WTC11 (cell line): Measurements from ENCODE around the gene ZCCHC7. TPM values are rescaled to one million over a fixed set of nuclear protein-coding genes. Genes with fewer than 3 reads are reported as not detected.
"Not testable (repeated sequence)": the region's sequence is repeated elsewhere in the genome, so short reads cannot be mapped to it uniquely, and the experiment has no call there.

Experiments used
- ATAC-seq: fragments of 200-7000 bp; cut with Tn5 transposase; 2 replicates; pipeline ENCODE4 v1.10.0; 2021; ENCODE audit warnings: mild to moderate bottlenecking, moderate library complexity
- CTCF ChIA-PET: fragments of 300-600 bp; sonication (Branson Sonifier 250); formaldehyde crosslinking; loops from one replicate; lab custom pipeline; 2021; ENCODE audit warnings: antibody characterized with exemption; lab: Charles Lee
- POLR2A ChIA-PET: fragments of 350-600 bp; sonication (Branson Sonifier 250); formaldehyde crosslinking; loops from one replicate; lab custom pipeline; 2021; ENCODE audit warnings: antibody characterized with exemption; lab: Charles Lee
- DNase-seq: peaks from one replicate; pipeline ENCODE4 v3.0.0; 2021; ENCODE audit warnings: low spot score
- H3K27ac Mint-ChIP-seq: 2 replicates; pipeline ENCODE4 v1.8.0; 2021; ENCODE audit warnings: mixed read lengths
- H3K27me3 Mint-ChIP-seq: 2 replicates; pipeline ENCODE4 v1.8.0; 2021; ENCODE audit warnings: low read depth, mild to moderate bottlenecking, moderate library complexity, mixed read lengths
- H3K36me3 Mint-ChIP-seq: 2 replicates; pipeline ENCODE4 v1.8.0; 2021; ENCODE audit warnings: mixed read lengths
- H3K4me1 Mint-ChIP-seq: 2 replicates; pipeline ENCODE4 v1.8.0; 2022; ENCODE audit warnings: mixed read lengths
- H3K4me3 Mint-ChIP-seq: 2 replicates; pipeline ENCODE4 v1.8.0; 2021; ENCODE audit warnings: mild to moderate bottlenecking, moderate library complexity, mixed read lengths
- H3K9me3 Mint-ChIP-seq: 2 replicates; pipeline ENCODE4 v1.8.0; 2021; ENCODE audit warnings: mixed read lengths
- AR ChIP-seq: fragments of 250-450 bp; sonication (Bioruptor Pico); IDR thresholded peaks from 2 replicates; pipeline ENCODE4 v1.9.0; 2021; ENCODE audit warnings: mild to moderate bottlenecking
- CBFB ChIP-seq: sonication (generic); formaldehyde crosslinking; IDR thresholded peaks from 2 replicates; pipeline ENCODE4 v1.8.1; 2022; ENCODE audit warnings: mild to moderate bottlenecking, low read depth, missing genetic modification reagents
- CDX4 ChIP-seq: fragments of 250-450 bp; sonication (Bioruptor Pico); IDR thresholded peaks from 2 replicates; pipeline ENCODE4 v1.9.0; 2021; ENCODE audit warnings: moderate library complexity, mild to moderate bottlenecking, inconsistent platforms, borderline replicate concordance
- CREM ChIP-seq: sonication (generic); formaldehyde crosslinking; IDR thresholded peaks from 2 replicates; pipeline ENCODE4 v1.8.1; 2022; ENCODE audit warnings: mild to moderate bottlenecking, missing genetic modification reagents, moderate library complexity
- ESRRA ChIP-seq: sonication (generic); formaldehyde crosslinking; IDR thresholded peaks from 2 replicates; pipeline ENCODE4 v1.8.1; 2022; ENCODE audit warnings: mild to moderate bottlenecking, missing genetic modification reagents, borderline replicate concordance
- ETV6 ChIP-seq: sonication (generic); formaldehyde crosslinking; IDR thresholded peaks from 2 replicates; pipeline ENCODE4 v1.8.1; 2022; ENCODE audit warnings: mild to moderate bottlenecking, missing genetic modification reagents
- FOXP1 ChIP-seq: sonication (generic); formaldehyde crosslinking; IDR thresholded peaks from 2 replicates; pipeline ENCODE4 v1.8.0; 2022; ENCODE audit warnings: missing genetic modification reagents, mild to moderate bottlenecking, moderate library complexity, borderline replicate concordance
- GRHL2 ChIP-seq: fragments of 250-450 bp; sonication (Bioruptor Pico); IDR thresholded peaks from 2 replicates; pipeline ENCODE4 v1.8.0; 2022; ENCODE audit warnings: mild to moderate bottlenecking, moderate library complexity; ENCODE audit not compliant: insufficient replicate concordance, severe bottlenecking
- GTF2I ChIP-seq: fragments of 250-450 bp; sonication (Bioruptor Pico); conservative IDR thresholded peaks from 2 replicates; pipeline ENCODE4 v1.4.0; 2021; ENCODE audit warnings: mild to moderate bottlenecking
- HMGA2 ChIP-seq: fragments of 250-450 bp; sonication (Bioruptor Pico); IDR thresholded peaks from 2 replicates; pipeline ENCODE4 v1.4.0; 2021; ENCODE audit warnings: mild to moderate bottlenecking, moderate library complexity
- IRF1 ChIP-seq: sonication (generic); formaldehyde crosslinking; IDR thresholded peaks from 2 replicates; pipeline ENCODE4 v1.8.0; 2023; ENCODE audit warnings: missing genetic modification reagents
- IRF2 ChIP-seq: sonication (generic); formaldehyde crosslinking; IDR thresholded peaks from 2 replicates; pipeline ENCODE4 v1.8.0; 2022; ENCODE audit warnings: low read depth, missing genetic modification reagents, borderline replicate concordance
- KAT7 ChIP-seq: sonication (generic); formaldehyde crosslinking; IDR thresholded peaks from 2 replicates; pipeline ENCODE4 v1.8.1; 2023; ENCODE audit warnings: missing genetic modification reagents, mild to moderate bottlenecking, borderline replicate concordance
- MAX ChIP-seq: sonication (generic); formaldehyde crosslinking; IDR thresholded peaks from 2 replicates; pipeline ENCODE4 v1.8.0; 2022; ENCODE audit warnings: mild to moderate bottlenecking, missing genetic modification reagents
- MLX ChIP-seq: sonication (generic); formaldehyde crosslinking; IDR thresholded peaks from 2 replicates; pipeline ENCODE4 v1.8.1; 2023; ENCODE audit warnings: mild to moderate bottlenecking, missing genetic modification reagents, moderate library complexity
- NFYB ChIP-seq: sonication (generic); formaldehyde crosslinking; conservative IDR thresholded peaks from 2 replicates; pipeline ENCODE4 v1.8.0; 2022; ENCODE audit warnings: low read depth, missing genetic modification reagents
- NR3C1 ChIP-seq: sonication (generic); formaldehyde crosslinking; conservative IDR thresholded peaks from 2 replicates; pipeline ENCODE4 v1.8.1; 2023; ENCODE audit warnings: low read depth, mild to moderate bottlenecking, missing genetic modification reagents
- RELA ChIP-seq: sonication (generic); formaldehyde crosslinking; IDR thresholded peaks from 2 replicates; pipeline ENCODE4 v1.8.1; 2022; ENCODE audit warnings: missing genetic modification reagents, mild to moderate bottlenecking, borderline replicate concordance
- TP53 ChIP-seq: sonication (generic); formaldehyde crosslinking; IDR thresholded peaks from 2 replicates; pipeline ENCODE4 v1.8.1; 2023; ENCODE audit warnings: mild to moderate bottlenecking, missing genetic modification reagents
- ZNF219 ChIP-seq: sonication (generic); formaldehyde crosslinking; IDR thresholded peaks from 2 replicates; pipeline ENCODE4 v1.8.0; 2023; ENCODE audit warnings: missing genetic modification reagents, mild to moderate bottlenecking, borderline replicate concordance
- ZNF232 ChIP-seq: sonication (generic); formaldehyde crosslinking; IDR thresholded peaks from 2 replicates; pipeline ENCODE4 v1.8.0; 2022; ENCODE audit warnings: mild to moderate bottlenecking, missing genetic modification reagents
- ZNF425 ChIP-seq: fragments of 250-450 bp; sonication (Bioruptor Pico); conservative IDR thresholded peaks from 2 replicates; pipeline ENCODE4 v1.9.0; 2021; ENCODE audit warnings: mild to moderate bottlenecking
- total RNA-seq: library from RNA; stranded (reverse); gene quantifications from 3 replicates; pipeline ENCODE4 v1.2.3, GENCODE V29; 2021

Gene ZCCHC7
- total RNA-seq, 1 experiment from 2014 or later = 30.1 TPM

GRCh38 chr9:37120843-37121335, 515 bp downstream of the ZCCHC7 start:
- not testable (repeated sequence) for DNase-seq
- peaks cover 14% of the 10 kb centered on the region for H3K27me3 Mint-ChIP-seq
- peak; percentile 62; the same call in 1 of the 2 replicates for TF ChIP-seq KAT7 (CRISPR knock-in tag)
- 0 out of 2 replicates have a peak, but pooled peaks have one; percentile 5 for TF ChIP-seq CREM
- peak; percentile 61; the same call in 1 of the 2 replicates for TF ChIP-seq RELA (CRISPR knock-in tag)
- 0 out of 2 replicates have a peak, but pooled peaks have one; percentile 35 for TF ChIP-seq MLX (CRISPR knock-in tag)
- TF ChIP-seq, all 79 proteins: peak for 4; not testable (repeated sequence) for 75
- peak overlapping the region; percentile 76 for H3K27ac Mint-ChIP-seq
- peak; percentile 33 for ATAC-seq
- not testable (repeated sequence) for H3K9me3 Mint-ChIP-seq, H3K36me3 Mint-ChIP-seq
- peak overlapping the region; percentile 97 for H3K4me3 Mint-ChIP-seq
- POLR2A ChIA-PET = interaction anchor here (0.6 to 1.0 kb wide), 2 partner anchors 94 to 95 kb away, joined by 3 to 4 read pairs; no protein-coding TSS in a partner anchor
- CTCF ChIA-PET = interaction anchor here (0.6 to 3.2 kb wide), 11 partner anchors 39 to 290 kb away, joined by 3 to 20 read pairs (median 4); partner anchors contain the start of gene PAX5
- H3K4me1 Mint-ChIP-seq = peaks cover 24% of the 10 kb centered on the region

- peaks cover 24% of the 10 kb centered on the region for H3K4me1 Mint-ChIP-seq
- H3K36me3 Mint-ChIP-seq = peaks cover 6% of the 10 kb centered on the region
- peak overlapping the region; percentile 97 for H3K4me3 Mint-ChIP-seq
- TF ChIP-seq NR3C1 (CRISPR knock-in tag) = no peak
- no peak for TF ChIP-seq ZNF219 (CRISPR knock-in tag)
- no peak for TF ChIP-seq NFYB (CRISPR knock-in tag)
- no peak for TF ChIP-seq ESRRA (CRISPR knock-in tag)
- TF ChIP-seq CBFB (CRISPR knock-in tag) = no peak
- TF ChIP-seq AR (CRISPR knock-in tag) = no peak
- no peak for TF ChIP-seq CDX4 (CRISPR knock-in tag)
- TF ChIP-seq GRHL2 (CRISPR knock-in tag) = no peak
- ATAC-seq = no peak
- H3K27me3 Mint-ChIP-seq = peaks cover 14% of the 10 kb centered on the region
- CTCF ChIA-PET = interaction anchor here (2.5 to 3.2 kb wide), 2 partner anchors 126 to 140 kb away, joined by 12 to 20 read pairs; no protein-coding TSS in a partner anchor
- POLR2A ChIA-PET = no interaction called here
- peaks cover 6% of the 10 kb centered on the region for H3K9me3 Mint-ChIP-seq
- DNase-seq = no peak
- no peak overlapping the region for H3K27ac Mint-ChIP-seq
Measured at GRCh38 chr9:37121881-37122280, 1.5 kb downstream of the ZCCHC7 start.

GRCh38 chr9:37126214-37126788, 5.9 kb downstream of the ZCCHC7 start:
- no peak for DNase-seq
- H3K4me3 Mint-ChIP-seq = no peak overlapping the region
- CTCF ChIA-PET = no interaction called here
- POLR2A ChIA-PET = no interaction called here
- no peak overlapping the region for H3K27ac Mint-ChIP-seq
- H3K4me1 Mint-ChIP-seq = peaks cover 17% of the 10 kb centered on the region
- no peak for TF ChIP-seq FOXP1
- TF ChIP-seq HMGA2 (CRISPR knock-in tag) = no peak
- no peak for TF ChIP-seq ZNF425 (CRISPR knock-in tag)
- no peak for TF ChIP-seq CBFB (CRISPR knock-in tag)
- TF ChIP-seq IRF1 (CRISPR knock-in tag) = no peak
- no peak for TF ChIP-seq ETV6
- no peak for TF ChIP-seq MAX (CRISPR knock-in tag)
- TF ChIP-seq GTF2I (CRISPR knock-in tag) = no peak
- no peak for TF ChIP-seq IRF2
- no peak for TF ChIP-seq TP53 (CRISPR knock-in tag)
- TF ChIP-seq ZNF232 (CRISPR knock-in tag) = no peak
- H3K9me3 Mint-ChIP-seq = no peaks in the 10 kb centered on the region
- H3K36me3 Mint-ChIP-seq = peaks cover 7% of the 10 kb centered on the region; the same call in 1 of the 2 replicates
- no peaks in the 10 kb centered on the region for H3K27me3 Mint-ChIP-seq
- ATAC-seq = no peak
